ENCODE measurements around the gene KLF2.
"Not testable (repeated sequence)": the region's sequence is repeated elsewhere in the genome, so short reads cannot be mapped to it uniquely, and the experiment has no call there.

DNA sequence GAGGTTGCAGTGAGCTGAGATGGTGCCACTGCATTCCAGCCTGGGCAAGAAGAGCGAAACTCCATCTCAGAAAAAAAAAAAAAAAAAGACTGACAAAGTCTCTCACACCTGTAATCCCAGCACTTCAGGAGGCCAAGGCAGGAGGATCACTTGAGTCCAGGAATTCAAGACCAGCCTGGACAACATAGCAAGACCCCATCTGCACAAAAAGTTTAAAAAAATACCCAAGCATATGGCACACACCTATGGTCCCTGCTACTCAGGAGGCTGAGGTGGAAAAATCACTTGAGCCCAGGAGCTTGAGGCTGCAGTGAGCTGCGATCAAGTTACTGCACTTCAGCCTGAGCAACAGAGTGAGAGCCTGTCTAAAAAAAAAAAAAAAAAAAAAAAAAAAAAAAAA lies 20.1 kb upstream of the KLF2 start:
- TF ChIP-seq EZH2 (IDR thresholded peaks at IDR 0.05; ENCODE audit: borderline replicate concordance, insufficient read depth, low read depth, low read length, poor library complexity, severe bottlenecking): not testable (repeated sequence)
- TF ChIP-seq, protein P1, sequence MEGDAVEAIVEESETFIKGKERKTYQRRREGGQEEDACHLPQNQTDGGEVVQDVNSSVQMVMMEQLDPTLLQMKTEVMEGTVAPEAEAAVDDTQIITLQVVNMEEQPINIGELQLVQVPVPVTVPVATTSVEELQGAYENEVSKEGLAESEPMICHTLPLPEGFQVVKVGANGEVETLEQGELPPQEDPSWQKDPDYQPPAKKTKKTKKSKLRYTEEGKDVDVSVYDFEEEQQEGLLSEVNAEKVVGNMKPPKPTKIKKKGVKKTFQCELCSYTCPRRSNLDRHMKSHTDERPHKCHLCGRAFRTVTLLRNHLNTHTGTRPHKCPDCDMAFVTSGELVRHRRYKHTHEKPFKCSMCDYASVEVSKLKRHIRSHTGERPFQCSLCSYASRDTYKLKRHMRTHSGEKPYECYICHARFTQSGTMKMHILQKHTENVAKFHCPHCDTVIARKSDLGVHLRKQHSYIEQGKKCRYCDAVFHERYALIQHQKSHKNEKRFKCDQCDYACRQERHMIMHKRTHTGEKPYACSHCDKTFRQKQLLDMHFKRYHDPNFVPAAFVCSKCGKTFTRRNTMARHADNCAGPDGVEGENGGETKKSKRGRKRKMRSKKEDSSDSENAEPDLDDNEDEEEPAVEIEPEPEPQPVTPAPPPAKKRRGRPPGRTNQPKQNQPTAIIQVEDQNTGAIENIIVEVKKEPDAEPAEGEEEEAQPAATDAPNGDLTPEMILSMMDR (IDR thresholded peaks at IDR 0.05): not testable (repeated sequence)

All from B cell (primary cell).